ENCODE results near the gene ATE1. TPM values are rescaled to one million over a fixed set of nuclear protein-coding genes. Genes with fewer than 3 reads are reported as not detected.

Gene ATE1
- polyA plus RNA-seq, 1 donor = 23.4 TPM

DNA sequence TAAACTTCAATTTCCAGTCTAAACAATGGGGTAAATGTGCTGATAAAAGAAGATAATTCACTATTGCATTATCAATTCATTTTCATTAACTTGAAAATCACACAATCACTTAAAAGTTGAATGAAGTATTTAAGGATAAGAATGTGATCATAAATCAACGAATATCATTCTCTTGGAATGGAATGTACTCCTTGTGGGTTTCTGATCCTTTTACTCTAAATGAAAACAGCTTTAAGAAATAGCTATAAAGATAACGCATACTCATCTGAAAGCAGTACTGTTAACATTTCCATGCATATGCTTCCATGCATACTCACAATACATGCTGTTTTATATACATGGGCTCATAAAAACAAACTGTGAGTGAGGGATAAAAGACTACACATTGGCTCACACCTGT, 108.8 kb downstream of the ATE1 start:
- Histone ChIP-seq H3K36me3 (ENCODE audit: control insufficient read depth, insufficient read depth, low read length) (peaks cover 5% of the 10 kb centered on the region), H3K9me3 (ENCODE audit: control insufficient read depth, low read depth, low read length) (no peaks in the 10 kb centered on the region), H3K4me3 (ENCODE audit: low read length) (no peak overlapping the region), H3K27ac (ENCODE audit: low read length) (no peak overlapping the region), H3K4me1 (ENCODE audit: control insufficient read depth, insufficient read depth, low read length) (no peaks in the 10 kb centered on the region), H3K27me3 (ENCODE audit: control insufficient read depth, insufficient read depth, low read length) (no peaks in the 10 kb centered on the region)
- DNase-seq = no peak
- WGBS (ENCODE audit: insufficient coverage, low lambda C conversion rate) = 100% methylated on average over 1 of the region's 2 CpGs

DNA sequence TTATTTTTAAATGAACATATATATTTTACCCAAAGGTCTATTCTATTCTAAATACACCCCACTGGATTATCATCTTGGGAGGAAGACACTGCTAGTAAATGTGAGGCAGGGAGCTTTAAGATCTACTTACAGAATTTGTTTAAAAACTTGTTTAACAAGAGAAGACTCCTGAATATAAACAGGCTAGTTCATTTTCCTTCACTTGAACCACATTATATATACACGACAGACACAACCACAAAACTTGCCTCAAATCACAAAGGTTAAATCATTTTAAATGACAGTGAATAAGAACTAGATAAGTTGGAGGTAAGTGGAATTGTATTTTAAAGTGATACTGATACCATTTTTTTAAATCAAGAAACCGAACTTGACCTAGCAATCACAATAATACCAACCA, 109.2 kb downstream of the ATE1 start:
- no peak for DNase-seq
- Histone ChIP-seq H3K27me3 (ENCODE audit: control insufficient read depth, insufficient read depth, low read length) (no peaks in the 10 kb centered on the region), H3K36me3 (ENCODE audit: control insufficient read depth, insufficient read depth, low read length) (peaks cover 9% of the 10 kb centered on the region), H3K4me1 (ENCODE audit: control insufficient read depth, insufficient read depth, low read length) (no peaks in the 10 kb centered on the region), H3K9me3 (ENCODE audit: control insufficient read depth, low read depth, low read length) (no peaks in the 10 kb centered on the region), H3K4me3 (ENCODE audit: low read length) (no peak overlapping the region), H3K27ac (ENCODE audit: low read length) (no peak overlapping the region)
- 83% methylated on average over 1 of the region's 2 CpGs for WGBS (ENCODE audit: insufficient coverage, low lambda C conversion rate)

DNA sequence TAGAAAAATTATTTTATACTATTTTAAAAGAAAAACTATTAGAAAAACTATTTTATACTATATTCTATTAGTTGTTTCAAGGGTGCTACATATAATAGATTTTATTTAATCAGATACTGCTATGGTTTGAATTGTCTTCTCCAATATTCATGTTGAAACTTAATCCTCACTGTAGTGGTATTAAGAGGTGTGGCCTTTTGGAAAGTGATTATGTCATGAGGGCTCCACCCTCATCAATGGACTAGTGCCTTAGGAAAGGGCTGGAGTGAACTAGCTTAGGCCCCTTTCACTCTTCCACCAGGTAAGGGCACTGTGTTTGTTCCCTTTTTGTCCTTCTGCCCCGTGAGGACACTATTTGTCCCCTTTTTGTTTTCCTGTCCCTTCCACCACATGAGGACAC, 111.6 kb downstream of the ATE1 start:
- DNase-seq = no peak
- H3K4me1 ChIP-seq (ENCODE audit: control insufficient read depth, insufficient read depth, low read length) = no peaks in the 10 kb centered on the region
- peaks cover 10% of the 10 kb centered on the region for H3K36me3 ChIP-seq (ENCODE audit: control insufficient read depth, insufficient read depth, low read length)
- WGBS (ENCODE audit: insufficient coverage, low lambda C conversion rate) = 100% methylated on average over 1 of the region's 1 CpG
- H3K9me3 ChIP-seq (ENCODE audit: control insufficient read depth, low read depth, low read length) = no peaks in the 10 kb centered on the region
- no peak overlapping the region for H3K27ac ChIP-seq (ENCODE audit: low read length)
- no peaks in the 10 kb centered on the region for H3K27me3 ChIP-seq (ENCODE audit: control insufficient read depth, insufficient read depth, low read length)
- no peak overlapping the region for H3K4me3 ChIP-seq (ENCODE audit: low read length)

DNA sequence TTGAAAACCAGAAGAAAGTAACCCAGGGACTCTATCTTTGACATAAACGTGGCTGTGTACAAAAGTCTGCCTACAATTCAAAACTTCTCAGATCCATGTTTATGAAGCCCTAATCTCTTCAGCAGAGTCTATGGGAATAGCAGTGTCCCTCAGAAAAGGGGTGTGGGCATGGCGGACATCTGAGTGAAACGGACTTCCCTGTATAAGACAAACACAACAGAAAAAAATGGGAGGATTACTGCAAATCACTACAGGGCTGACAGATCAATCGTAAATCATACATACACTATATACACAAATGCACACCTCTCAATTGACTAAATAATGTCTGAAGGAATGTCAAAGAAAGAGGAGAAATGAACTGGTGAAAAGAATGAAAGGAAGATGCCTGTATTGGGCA, 114.0 kb downstream of the ATE1 start:
- no peak for DNase-seq
- Histone ChIP-seq H3K4me1 (ENCODE audit: control insufficient read depth, insufficient read depth, low read length) (no peaks in the 10 kb centered on the region), H3K27ac (ENCODE audit: low read length) (no peak overlapping the region), H3K9me3 (ENCODE audit: control insufficient read depth, low read depth, low read length) (no peaks in the 10 kb centered on the region), H3K36me3 (ENCODE audit: control insufficient read depth, insufficient read depth, low read length) (peaks cover 10% of the 10 kb centered on the region), H3K4me3 (ENCODE audit: low read length) (no peak overlapping the region), H3K27me3 (ENCODE audit: control insufficient read depth, insufficient read depth, low read length) (no peaks in the 10 kb centered on the region)
- WGBS (ENCODE audit: insufficient coverage, low lambda C conversion rate) = no CpG with 5 or more reads among the region's 4 CpGs

DNA sequence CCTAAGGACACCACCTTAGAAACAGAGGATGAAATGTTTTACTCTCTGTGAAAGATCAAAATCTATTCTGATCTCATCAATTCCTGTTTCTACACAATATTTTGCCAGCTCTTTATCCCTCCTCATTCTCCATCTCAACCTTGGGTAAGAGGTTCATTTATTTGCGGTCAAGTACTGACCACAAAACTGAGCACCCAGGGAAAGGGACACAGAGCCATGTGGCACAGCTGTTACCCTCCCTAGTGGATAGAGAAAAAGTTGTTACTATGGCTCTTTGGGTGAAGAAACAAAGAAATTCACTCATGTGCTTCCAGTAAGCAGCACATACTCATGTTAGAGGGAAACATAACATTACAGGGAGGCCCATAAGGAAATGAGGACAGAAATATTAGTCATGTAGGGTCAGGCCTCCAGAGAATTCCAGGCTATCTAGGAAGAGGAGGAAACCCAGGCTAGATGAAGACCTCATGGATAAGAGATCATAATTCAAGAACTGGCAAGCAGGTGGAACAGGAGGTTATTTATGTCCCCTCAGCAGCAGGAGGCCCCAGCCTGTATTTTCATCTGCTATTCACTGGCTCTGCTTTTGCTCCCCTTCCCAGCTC, 114.5 kb downstream of the ATE1 start:
- no peaks in the 10 kb centered on the region for H3K4me1 ChIP-seq (ENCODE audit: control insufficient read depth, insufficient read depth, low read length)
- H3K27me3 ChIP-seq (ENCODE audit: control insufficient read depth, insufficient read depth, low read length) = no peaks in the 10 kb centered on the region
- no peak for DNase-seq
- no peak overlapping the region for H3K4me3 ChIP-seq (ENCODE audit: low read length)
- peaks cover 10% of the 10 kb centered on the region for H3K36me3 ChIP-seq (ENCODE audit: control insufficient read depth, insufficient read depth, low read length)
- WGBS (ENCODE audit: insufficient coverage, low lambda C conversion rate) = no CpG with 5 or more reads among the region's 1 CpG
- no peak overlapping the region for H3K27ac ChIP-seq (ENCODE audit: low read length)
- H3K9me3 ChIP-seq (ENCODE audit: control insufficient read depth, low read depth, low read length) = no peaks in the 10 kb centered on the region

DNA sequence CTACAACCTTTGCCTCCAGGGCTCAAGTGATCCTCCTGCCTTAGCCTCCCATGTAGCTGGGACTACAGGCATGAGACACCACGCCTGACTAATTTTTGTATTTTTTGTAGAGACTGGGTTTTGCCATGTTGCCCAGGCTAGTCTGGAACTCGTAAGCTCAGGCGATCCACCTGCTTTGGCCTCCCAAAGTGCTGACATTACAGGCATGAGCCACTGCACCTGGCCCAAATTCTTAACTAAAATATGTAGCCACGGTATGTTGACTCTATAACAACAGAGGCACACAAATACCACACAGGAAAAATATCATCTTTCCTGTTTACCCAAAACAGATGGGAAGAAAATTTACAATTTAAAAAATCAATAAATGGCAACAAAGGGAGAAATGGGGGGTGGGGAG, 115.8 kb downstream of the ATE1 start:
- no peaks in the 10 kb centered on the region for H3K4me1 ChIP-seq (ENCODE audit: control insufficient read depth, insufficient read depth, low read length)
- no CpG with 5 or more reads among the region's 4 CpGs for WGBS (ENCODE audit: insufficient coverage, low lambda C conversion rate)
- no peaks in the 10 kb centered on the region for H3K27me3 ChIP-seq (ENCODE audit: control insufficient read depth, insufficient read depth, low read length)
- no peak overlapping the region for H3K4me3 ChIP-seq (ENCODE audit: low read length)
- no peak for DNase-seq
- H3K9me3 ChIP-seq (ENCODE audit: control insufficient read depth, low read depth, low read length) = no peaks in the 10 kb centered on the region
- peaks cover 10% of the 10 kb centered on the region for H3K36me3 ChIP-seq (ENCODE audit: control insufficient read depth, insufficient read depth, low read length)
- no peak overlapping the region for H3K27ac ChIP-seq (ENCODE audit: low read length)

DNA sequence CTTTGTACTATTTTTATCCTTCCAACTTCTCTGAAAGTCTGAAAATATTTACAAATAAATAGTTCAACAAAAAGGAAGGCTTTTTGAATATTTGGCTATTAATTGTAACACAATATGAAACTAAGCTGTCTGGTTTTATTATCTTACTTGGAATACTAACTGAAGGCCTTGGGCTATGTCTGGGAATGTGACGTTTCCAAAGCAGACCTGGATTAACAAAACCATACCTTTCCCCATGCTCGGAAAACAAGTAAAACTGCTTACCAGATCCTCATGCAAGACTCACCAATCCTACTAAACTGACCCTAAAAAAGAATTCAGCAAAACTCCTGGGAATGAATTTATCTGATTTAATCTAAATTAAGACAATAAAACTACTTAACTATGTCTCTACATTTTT, 116.4 kb downstream of the ATE1 start:
- Histone ChIP-seq H3K27me3 (ENCODE audit: control insufficient read depth, insufficient read depth, low read length) (no peaks in the 10 kb centered on the region), H3K4me1 (ENCODE audit: control insufficient read depth, insufficient read depth, low read length) (no peaks in the 10 kb centered on the region), H3K36me3 (ENCODE audit: control insufficient read depth, insufficient read depth, low read length) (peaks cover 12% of the 10 kb centered on the region), H3K27ac (ENCODE audit: low read length) (no peak overlapping the region), H3K9me3 (ENCODE audit: control insufficient read depth, low read depth, low read length) (no peaks in the 10 kb centered on the region), H3K4me3 (ENCODE audit: low read length) (no peak overlapping the region)
- DNase-seq = no peak
- no CpG with 5 or more reads among the region's 2 CpGs for WGBS (ENCODE audit: insufficient coverage, low lambda C conversion rate)

DNA sequence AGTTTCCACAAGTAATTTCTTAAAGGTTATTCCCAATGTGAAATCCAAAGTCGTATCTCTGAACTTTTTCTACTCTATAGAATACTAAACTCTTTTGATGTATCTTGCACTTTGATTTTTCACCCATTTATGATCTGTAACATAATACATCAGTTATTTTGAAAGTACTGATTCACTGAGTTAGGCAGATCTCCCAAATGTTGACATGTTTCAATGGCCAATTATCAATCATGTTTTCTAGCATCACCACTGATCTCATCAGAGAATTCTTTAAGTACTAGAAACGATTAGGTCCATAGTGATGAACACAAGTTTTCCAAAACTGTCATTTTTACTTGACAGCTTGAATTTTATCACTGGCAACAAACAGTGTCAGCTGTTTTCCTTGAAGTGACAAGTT, 119.0 kb downstream of the ATE1 start:
- no peak for DNase-seq
- WGBS (ENCODE audit: insufficient coverage, low lambda C conversion rate) = 90% methylated on average over 2 of the region's 2 CpGs
- no peak overlapping the region for H3K4me3 ChIP-seq (ENCODE audit: low read length)
- H3K36me3 ChIP-seq (ENCODE audit: control insufficient read depth, insufficient read depth, low read length) = peaks cover 8% of the 10 kb centered on the region
- no peaks in the 10 kb centered on the region for H3K4me1 ChIP-seq (ENCODE audit: control insufficient read depth, insufficient read depth, low read length)
- no peak overlapping the region for H3K27ac ChIP-seq (ENCODE audit: low read length)
- no peaks in the 10 kb centered on the region for H3K9me3 ChIP-seq (ENCODE audit: control insufficient read depth, low read depth, low read length)
- H3K27me3 ChIP-seq (ENCODE audit: control insufficient read depth, insufficient read depth, low read length) = no peaks in the 10 kb centered on the region

DNA sequence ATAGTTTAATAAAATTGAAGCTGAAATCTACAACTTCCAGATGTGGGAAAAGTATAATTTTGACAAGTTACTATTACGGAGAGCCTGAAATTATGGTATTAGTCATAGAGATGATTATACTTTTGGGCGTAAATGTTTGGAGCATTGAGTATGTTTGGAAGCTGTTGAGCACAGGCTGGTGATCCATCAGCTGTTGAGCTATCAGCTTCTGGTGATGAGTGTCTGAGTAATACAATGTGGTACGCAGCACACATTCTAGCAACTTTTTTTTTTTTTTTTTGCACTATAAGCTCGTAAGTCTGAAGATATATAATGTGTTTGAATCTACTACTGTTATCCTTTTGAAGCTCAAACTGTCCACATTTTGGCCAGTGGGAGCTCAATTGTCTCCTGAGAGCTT, 123.4 kb downstream of the ATE1 start:
- no CpG with 5 or more reads among the region's 4 CpGs for WGBS (ENCODE audit: insufficient coverage, low lambda C conversion rate)
- Histone ChIP-seq H3K4me1 (ENCODE audit: control insufficient read depth, insufficient read depth, low read length) (no peaks in the 10 kb centered on the region), H3K27ac (ENCODE audit: low read length) (no peak overlapping the region), H3K27me3 (ENCODE audit: control insufficient read depth, insufficient read depth, low read length) (no peaks in the 10 kb centered on the region), H3K9me3 (ENCODE audit: control insufficient read depth, low read depth, low read length) (no peaks in the 10 kb centered on the region), H3K36me3 (ENCODE audit: control insufficient read depth, insufficient read depth, low read length) (peaks cover 5% of the 10 kb centered on the region), H3K4me3 (ENCODE audit: low read length) (no peak overlapping the region)
- no peak for DNase-seq

DNA sequence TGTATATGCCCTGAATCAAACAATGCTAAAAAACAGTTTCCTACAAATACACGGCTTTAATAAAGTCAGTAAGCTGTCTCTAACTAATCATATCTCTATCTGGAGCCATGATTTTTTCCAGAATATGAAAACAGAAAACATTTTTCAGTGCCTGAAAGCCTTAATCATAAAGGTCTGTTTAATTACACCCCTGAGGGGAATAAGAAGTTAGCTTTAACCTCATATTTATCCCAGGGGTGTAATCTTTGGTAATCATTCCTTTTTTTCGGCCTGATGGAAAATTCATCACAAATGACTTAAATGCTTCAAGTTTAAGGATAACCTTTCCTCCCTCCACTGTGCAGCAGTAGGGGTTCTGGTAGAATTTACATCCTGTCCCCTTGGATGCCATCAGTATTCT, 124.2 kb downstream of the ATE1 start:
- Histone ChIP-seq H3K4me1 (ENCODE audit: control insufficient read depth, insufficient read depth, low read length) (no peaks in the 10 kb centered on the region), H3K9me3 (ENCODE audit: control insufficient read depth, low read depth, low read length) (no peaks in the 10 kb centered on the region), H3K4me3 (ENCODE audit: low read length) (no peak overlapping the region), H3K36me3 (ENCODE audit: control insufficient read depth, insufficient read depth, low read length) (peaks cover 8% of the 10 kb centered on the region), H3K27ac (ENCODE audit: low read length) (no peak overlapping the region), H3K27me3 (ENCODE audit: control insufficient read depth, insufficient read depth, low read length) (no peaks in the 10 kb centered on the region)
- no peak for DNase-seq
- 100% methylated on average over 1 of the region's 2 CpGs for WGBS (ENCODE audit: insufficient coverage, low lambda C conversion rate)

DNA sequence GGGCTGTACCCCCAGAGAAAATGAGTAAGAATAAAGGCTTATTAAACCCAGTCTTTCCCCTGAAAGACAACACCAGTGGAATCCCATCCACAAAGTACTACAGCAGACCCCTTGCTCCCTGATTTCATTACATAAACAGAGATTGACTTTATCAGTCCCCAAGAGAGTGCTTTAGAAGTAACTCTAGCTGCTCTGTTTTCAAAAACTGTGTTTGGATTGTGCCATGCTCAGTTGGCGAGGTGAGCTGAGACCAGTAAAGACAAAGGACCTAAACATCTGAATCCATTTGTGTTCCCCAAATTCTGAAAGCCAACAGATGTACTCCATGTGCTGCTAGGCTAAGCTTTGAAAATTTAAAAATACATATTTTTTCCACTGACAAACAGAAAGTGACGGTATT, 127.0 kb downstream of the ATE1 start:
- no peak for DNase-seq
- H3K9me3 ChIP-seq (ENCODE audit: control insufficient read depth, low read depth, low read length) = no peaks in the 10 kb centered on the region
- 93% methylated on average over 1 of the region's 2 CpGs for WGBS (ENCODE audit: insufficient coverage, low lambda C conversion rate)
- peaks cover 6% of the 10 kb centered on the region for H3K36me3 ChIP-seq (ENCODE audit: control insufficient read depth, insufficient read depth, low read length)
- H3K4me1 ChIP-seq (ENCODE audit: control insufficient read depth, insufficient read depth, low read length) = no peaks in the 10 kb centered on the region
- no peaks in the 10 kb centered on the region for H3K27me3 ChIP-seq (ENCODE audit: control insufficient read depth, insufficient read depth, low read length)
- H3K27ac ChIP-seq (ENCODE audit: low read length) = no peak overlapping the region
- no peak overlapping the region for H3K4me3 ChIP-seq (ENCODE audit: low read length)

All from large intestine (tissue), 3 donors.